BJ (cell line): ENCODE data around the gene HS3ST5. TPM values are rescaled to one million over a fixed set of nuclear protein-coding genes. Genes with fewer than 3 reads are reported as not detected.

ENCODE experiments used
- CTCF ChIA-PET: fragments of 350-600 bp; formaldehyde crosslinking; extraction: SDS; loops from one replicate; lab custom pipeline; 2021; ENCODE audit warnings: antibody characterized with exemption, inconsistent platforms; lab: Yijun Ruan, JAX
- POLR2A ChIA-PET: fragments of 300-600 bp; sonication (Branson Sonifier 250); formaldehyde crosslinking; extraction: SDS; loops from one replicate; lab custom pipeline; 2021; ENCODE audit warnings: antibody characterized with exemption; lab: Charles Lee
- DNase-seq: peaks from one replicate; pipeline ENCODE4 v3.0.0-alpha.2; 2011; ENCODE audit warnings: low read depth
- H3K27me3 ChIP-seq: 2 replicates; pipeline ENCODE4 v1.6.0; 2011; ENCODE audit warnings: low read length; ENCODE audit not compliant: control insufficient read depth, insufficient read depth
- H3K36me3 ChIP-seq: 2 replicates; pipeline ENCODE4 v1.5.1; 2011; ENCODE audit warnings: low read length; ENCODE audit not compliant: control insufficient read depth, insufficient read depth
- H3K4me3 ChIP-seq: 2 replicates; pipeline ENCODE4 v1.5.1; 2011; ENCODE audit warnings: low read depth, mild to moderate bottlenecking, control low read depth, low read length
- CTCF ChIP-seq: IDR thresholded peaks from 2 replicates; pipeline ENCODE4 v1.5.1; 2011; ENCODE audit warnings: low read depth, mild to moderate bottlenecking, control low read depth, inconsistent platforms, low read length, moderate library complexity; ENCODE audit not compliant: insufficient read depth
- polyA plus RNA-seq: library from polyadenylated mRNA; depleted of rRNA; stranded (reverse); fragments of >200 nt; gene quantifications from 2 replicates; pipeline ENCODE4 v1.2.3, GENCODE V29; 2011

Gene HS3ST5
- polyA plus RNA-seq, 1 experiment, result not detected

GRCh38 chr6:114144887-114145851, 197.7 kb downstream of the HS3ST5 start:
- ChIA-PET CTCF (interaction anchor here (1.3 kb wide), 1 partner anchor 98 kb away, joined by 3 read pairs; no protein-coding TSS in a partner anchor), POLR2A (no interaction called here)
- Histone ChIP-seq H3K27me3 (0 out of 2 replicates have a peak, but pooled peaks cover 2% of the 10 kb centered on the region), H3K4me3 (no peak overlapping the region), H3K36me3 (no peaks in the 10 kb centered on the region)
- no peak for TF ChIP-seq CTCF
- no peak for DNase-seq

- ChIA-PET POLR2A (no interaction called here), CTCF (no interaction called here)
- H3K36me3 ChIP-seq, result no peaks in the 10 kb centered on the region
- TF ChIP-seq CTCF, result no peak
- no peak overlapping the region for H3K4me3 ChIP-seq
- H3K27me3 ChIP-seq, result peaks cover 4% of the 10 kb centered on the region; the same call in 1 of the 2 replicates
- no peak for DNase-seq
Measured at GRCh38 chr6:114142258-114142657, 200.6 kb downstream of the HS3ST5 start.

GRCh38 chr6:114140416-114140815, 202.4 kb downstream of the HS3ST5 start:
- Histone ChIP-seq H3K4me3 (no peak overlapping the region), H3K27me3 (peaks cover 4% of the 10 kb centered on the region; the same call in 1 of the 2 replicates), H3K36me3 (no peaks in the 10 kb centered on the region)
- no peak for TF ChIP-seq CTCF
- CTCF ChIA-PET, result no interaction called here
- no peak for DNase-seq
- POLR2A ChIA-PET, result no interaction called here

GRCh38 chr6:114138577-114139248, 204.1 kb downstream of the HS3ST5 start:
- no peak for TF ChIP-seq CTCF
- POLR2A ChIA-PET, result no interaction called here
- Histone ChIP-seq H3K27me3 (peaks cover 2% of the 10 kb centered on the region; the same call in 1 of the 2 replicates), H3K36me3 (no peaks in the 10 kb centered on the region), H3K4me3 (no peak overlapping the region)
- no peak for DNase-seq
- CTCF ChIA-PET, result no interaction called here
